CD14-positive monocyte (primary cell): ENCODE measurements around the gene ENTHD1. TPM values are rescaled to one million over a fixed set of nuclear protein-coding genes. Genes with fewer than 3 reads are reported as not detected.

Experiments
- DNase-seq, 3 donors: peaks; one replicate each; pipeline ENCODE4 v3.0.0-alpha.2; 2011 to 2022
- H2AFZ ChIP-seq: 2 replicates; pipeline ENCODE4 v1.6.0; 2012; ENCODE audit warnings: mild to moderate bottlenecking, low read depth, low read length, inconsistent platforms; ENCODE audit not compliant: insufficient read depth, poor library complexity, severe bottlenecking
- H3K27ac ChIP-seq, 2 donors: 1 replicate in 1 of 2; 2 replicates in 1 of 2; pipeline ENCODE4 v1.5.1; 2012 to 2013; ENCODE audit warnings: low read length in 2 of 2, control low read depth in 1 of 2, inconsistent platforms in 1 of 2, low read depth in 1 of 2, mild to moderate bottlenecking in 1 of 2
- H3K27me3 ChIP-seq, 2 donors: one replicate each; pipeline versions ENCODE4 v1.6.0 to v1.6.1; 2011 to 2013; ENCODE audit warnings: low read length in 2 of 2; ENCODE audit not compliant: control insufficient read depth in 2 of 2, insufficient read depth in 2 of 2
- H3K36me3 ChIP-seq, 2 donors: replicated peaks in 1 of 2; 1 replicate in 1 of 2; 2 replicates in 1 of 2; pipeline versions ENCODE4 v1.5.1 to v1.6.1; 2012 to 2013; ENCODE audit warnings: low read length in 2 of 2, control low read depth in 1 of 2, inconsistent platforms in 1 of 2, mild to moderate bottlenecking in 1 of 2; ENCODE audit not compliant: insufficient read depth in 2 of 2, control insufficient read depth in 1 of 2
- H3K4me1 ChIP-seq, 2 donors: 1 replicate in 1 of 2; 2 replicates in 1 of 2; pipeline versions ENCODE4 v1.5.1 to v1.6.1; 2012 to 2013; ENCODE audit warnings: low read length in 2 of 2, control low read depth in 1 of 2, inconsistent platforms in 1 of 2, mild to moderate bottlenecking in 1 of 2, moderate library complexity in 1 of 2; ENCODE audit not compliant: insufficient read depth in 2 of 2, control insufficient read depth in 1 of 2
- H3K4me2 ChIP-seq: replicated peaks from 2 replicates; pipeline ENCODE3; 2012; ENCODE audit warnings: low read length, moderate library complexity, mild to moderate bottlenecking; ENCODE audit not compliant: poor library complexity, severe bottlenecking; ENCODE audit errors: extremely low read depth
- H3K4me3 ChIP-seq, 3 experiments: fragments of 200-600 bp in 1 of 3; sonication (generic) in 1 of 3; replicated peaks in 1 of 3; 1 replicate in 2 of 3; 2 replicates in 1 of 3; pipeline ENCODE4 v1.5.1; 2011 to 2013; ENCODE audit warnings: low read length in 3 of 3, mild to moderate bottlenecking in 3 of 3, control low read depth in 2 of 3, low read depth in 2 of 3, inconsistent platforms in 1 of 3, moderate library complexity in 1 of 3
- H3K79me2 ChIP-seq: 2 replicates; pipeline ENCODE4 v1.6.0; 2012; ENCODE audit warnings: mild to moderate bottlenecking, control low read depth, inconsistent platforms, low read length, moderate library complexity; ENCODE audit not compliant: insufficient read depth
- H3K9ac ChIP-seq: 2 replicates; pipeline ENCODE4 v1.6.0; 2017; ENCODE audit warnings: low read length, mild to moderate bottlenecking; ENCODE audit not compliant: insufficient read depth, poor library complexity, severe bottlenecking
- H3K9me3 ChIP-seq, 2 donors: replicated peaks in 1 of 2; 1 replicate in 1 of 2; 2 replicates in 1 of 2; pipeline versions ENCODE4 v1.5.1 to v1.6.1; 2012 to 2013; ENCODE audit warnings: low read length in 2 of 2, control low read depth in 1 of 2; ENCODE audit not compliant: control insufficient read depth in 1 of 2, insufficient read depth in 1 of 2
- H4K20me1 ChIP-seq: 2 replicates; pipeline ENCODE4 v1.6.0; 2012; ENCODE audit warnings: mild to moderate bottlenecking, low read length, control low read depth, moderate library complexity; ENCODE audit not compliant: insufficient read depth
- H3K27ac Mint-ChIP-seq, 7 donors: one replicate each; pipeline ENCODE4 v1.8.0; 2020; ENCODE audit warnings: mild to moderate bottlenecking in 7 of 7, mixed read lengths in 7 of 7, moderate library complexity in 6 of 7, inconsistent platforms in 2 of 7
- H3K27me3 Mint-ChIP-seq, 3 donors: one replicate each; pipeline ENCODE4 v1.8.0; 2021 to 2022; ENCODE audit warnings: low read depth in 3 of 3, mild to moderate bottlenecking in 3 of 3, mixed read lengths in 3 of 3, moderate library complexity in 3 of 3, inconsistent platforms in 1 of 3
- H3K36me3 Mint-ChIP-seq, 2 donors: one replicate each; pipeline ENCODE4 v1.8.0; 2020; ENCODE audit warnings: mixed read lengths in 2 of 2, inconsistent platforms in 1 of 2, mild to moderate bottlenecking in 1 of 2
- H3K4me1 Mint-ChIP-seq: one replicate; pipeline ENCODE4 v1.8.0; 2020; ENCODE audit warnings: mild to moderate bottlenecking, mixed read lengths
- H3K4me3 Mint-ChIP-seq, 2 donors: one replicate each; pipeline ENCODE4 v1.8.0; 2020; ENCODE audit warnings: mild to moderate bottlenecking in 2 of 2, mixed read lengths in 2 of 2, moderate library complexity in 1 of 2
- H3K9me3 Mint-ChIP-seq, 7 donors: one replicate each; pipeline ENCODE4 v1.8.0; 2020 to 2022; ENCODE audit warnings: mixed read lengths in 7 of 7, mild to moderate bottlenecking in 6 of 7, moderate library complexity in 6 of 7, inconsistent platforms in 2 of 7
- CTCF ChIP-seq: fragments of 200-600 bp; IDR thresholded peaks from one replicate; pipeline ENCODE4 v1.8.0; 2022; ENCODE audit warnings: antibody characterized with exemption, mild to moderate bottlenecking
- WGBS: methylation state at CpG from one replicate; pipeline ENCODE4 v1.1.5; 2013; ENCODE audit warnings: missing lambda C conversion rate; ENCODE audit not compliant: insufficient coverage; 5-methylcytosine and 5-hydroxymethylcytosine counted together
- intact Hi-C, 2 donors: fragments of 100-400 bp; cut with micrococcal nuclease; formaldehyde crosslinking; loops; one replicate each; pipeline versions ENCODE4 v1.15.0 to v1.15.1; 2023
- polyA plus RNA-seq, 3 donors: library from polyadenylated mRNA; depleted of rRNA in 1 of 3; unstranded in 2 of 3; stranded (reverse) in 1 of 3; fragments of 300-500 nt in 2 of 3; fragments of >200 nt in 1 of 3; fragmentation: Illumina TruSeq in 2 of 3; gene quantifications; 1 replicate in 2 of 3; 2 replicates in 1 of 3; pipeline ENCODE4 v1.2.3, GENCODE V29; 2012 to 2021

Gene ENTHD1
- polyA plus RNA-seq, 3 donors, result not detected

GRCh38 chr22:39724857-39725256 lies 168.7 kb downstream of the ENTHD1 start:
- Mint-ChIP-seq H3K9me3 (peaks cover 0 to 1% (median 0%) of the 10 kb centered on the region in 7 donors), H3K27ac (no peak overlapping the region), H3K4me1 (no peaks in the 10 kb centered on the region), H3K4me3 (no peak overlapping the region), H3K36me3 (no peaks in the 10 kb centered on the region), H3K27me3 (peaks cover 12 to 32% (median 12%) of the 10 kb centered on the region in 3 donors)
- Histone ChIP-seq H3K27me3 (no peaks in the 10 kb centered on the region), H3K27ac (no peak overlapping the region), H3K36me3 (no peaks in the 10 kb centered on the region), H3K4me2 (no peak overlapping the region), H3K9me3 (no peaks in the 10 kb centered on the region), H3K9ac (no peak overlapping the region), H3K79me2 (no peaks in the 10 kb centered on the region), H2AFZ (no peak overlapping the region), H4K20me1 (no peaks in the 10 kb centered on the region), H3K4me1 (no peaks in the 10 kb centered on the region), H3K4me3 (no peak overlapping the region)
- no peak for DNase-seq
- intact Hi-C loops, result no loop called here
- 67% methylated on average over 1 of the region's 9 CpGs for WGBS
- no peak for TF ChIP-seq CTCF

- H3K27me3 Mint-ChIP-seq, result peaks cover 12 to 34% (median 14%) of the 10 kb centered on the region in 3 donors
- H3K27me3 ChIP-seq, result no peaks in the 10 kb centered on the region
- WGBS, result 100% methylated on average over 2 of the region's 4 CpGs
- H2AFZ ChIP-seq, result no peak overlapping the region
- H3K4me2 ChIP-seq, result no peak overlapping the region
- no peaks in the 10 kb centered on the region for H3K36me3 Mint-ChIP-seq
- no peaks in the 10 kb centered on the region for H3K79me2 ChIP-seq
- no peak for TF ChIP-seq CTCF
- no peaks in the 10 kb centered on the region for H3K4me1 Mint-ChIP-seq
- H3K4me3 Mint-ChIP-seq, result no peak overlapping the region
- H3K36me3 ChIP-seq, result no peaks in the 10 kb centered on the region
- intact Hi-C loops, result no loop called here
- H3K9me3 Mint-ChIP-seq, result peaks cover 0 to 1% (median 0%) of the 10 kb centered on the region in 7 donors
- H3K4me1 ChIP-seq, result no peaks in the 10 kb centered on the region
- no peak overlapping the region for H3K27ac Mint-ChIP-seq
- DNase-seq, result no peak
- H3K27ac ChIP-seq, result no peak overlapping the region
- no peak overlapping the region for H3K4me3 ChIP-seq
- H3K9ac ChIP-seq, result no peak overlapping the region
- H3K9me3 ChIP-seq, result no peaks in the 10 kb centered on the region
- H4K20me1 ChIP-seq, result no peaks in the 10 kb centered on the region
Observed at GRCh38 chr22:39724390-39724789, 169.2 kb downstream of the ENTHD1 start.
